Fibroblast of skin of abdomen (primary cell): ENCODE measurements around the gene ARF3.

Source experiments
- DNase-seq: peaks from one replicate; pipeline ENCODE4 v3.0.0-alpha.2; 2013

ARF3 gene

DNA sequence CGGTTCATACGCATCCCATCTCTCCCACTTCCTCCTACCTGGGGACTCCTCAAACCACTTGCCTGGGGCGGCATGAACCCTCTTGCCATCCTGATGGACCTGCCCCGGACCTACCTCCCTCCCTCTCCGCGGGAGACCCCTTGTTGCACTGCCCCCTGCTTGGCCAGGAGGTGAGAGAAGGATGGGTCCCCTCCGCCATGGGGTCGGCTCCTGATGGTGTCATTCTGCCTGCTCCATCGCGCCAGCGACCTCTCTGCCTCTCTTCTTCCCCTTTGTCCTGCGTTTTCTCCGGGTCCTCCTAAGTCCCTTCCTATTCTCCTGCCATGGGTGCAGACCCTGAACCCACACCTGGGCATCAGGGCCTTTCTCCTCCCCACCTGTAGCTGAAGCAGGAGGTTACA lies 24.5 kb upstream of the ARF3 start:
- DNase-seq: no peak

DNA sequence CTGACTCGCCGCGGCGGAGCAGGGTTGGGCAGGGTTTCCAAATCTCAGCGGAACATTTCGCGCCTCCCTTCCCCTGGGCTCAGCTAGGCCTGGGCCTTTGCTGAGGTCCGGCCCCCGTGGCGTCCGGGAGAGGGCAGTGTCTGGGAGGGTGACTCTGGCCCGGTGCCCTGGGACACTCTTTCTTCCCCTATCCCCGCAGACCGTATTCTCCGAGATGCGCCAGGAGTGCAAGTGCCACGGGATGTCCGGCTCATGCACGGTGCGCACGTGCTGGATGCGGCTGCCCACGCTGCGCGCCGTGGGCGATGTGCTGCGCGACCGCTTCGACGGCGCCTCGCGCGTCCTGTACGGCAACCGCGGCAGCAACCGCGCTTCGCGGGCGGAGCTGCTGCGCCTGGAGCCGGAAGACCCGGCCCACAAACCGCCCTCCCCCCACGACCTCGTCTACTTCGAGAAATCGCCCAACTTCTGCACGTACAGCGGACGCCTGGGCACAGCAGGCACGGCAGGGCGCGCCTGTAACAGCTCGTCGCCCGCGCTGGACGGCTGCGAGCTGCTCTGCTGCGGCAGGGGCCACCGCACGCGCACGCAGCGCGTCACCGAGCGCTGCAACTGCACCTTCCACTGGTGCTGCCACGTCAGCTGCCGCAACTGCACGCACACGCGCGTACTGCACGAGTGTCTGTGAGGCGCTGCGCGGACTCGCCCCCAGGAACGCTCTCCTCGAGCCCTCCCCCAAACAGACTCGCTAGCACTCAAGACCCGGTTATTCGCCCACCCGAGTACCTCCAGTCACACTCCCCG lies 23.9 kb upstream of the ARF3 start:
- DNase-seq: no peak

DNA sequence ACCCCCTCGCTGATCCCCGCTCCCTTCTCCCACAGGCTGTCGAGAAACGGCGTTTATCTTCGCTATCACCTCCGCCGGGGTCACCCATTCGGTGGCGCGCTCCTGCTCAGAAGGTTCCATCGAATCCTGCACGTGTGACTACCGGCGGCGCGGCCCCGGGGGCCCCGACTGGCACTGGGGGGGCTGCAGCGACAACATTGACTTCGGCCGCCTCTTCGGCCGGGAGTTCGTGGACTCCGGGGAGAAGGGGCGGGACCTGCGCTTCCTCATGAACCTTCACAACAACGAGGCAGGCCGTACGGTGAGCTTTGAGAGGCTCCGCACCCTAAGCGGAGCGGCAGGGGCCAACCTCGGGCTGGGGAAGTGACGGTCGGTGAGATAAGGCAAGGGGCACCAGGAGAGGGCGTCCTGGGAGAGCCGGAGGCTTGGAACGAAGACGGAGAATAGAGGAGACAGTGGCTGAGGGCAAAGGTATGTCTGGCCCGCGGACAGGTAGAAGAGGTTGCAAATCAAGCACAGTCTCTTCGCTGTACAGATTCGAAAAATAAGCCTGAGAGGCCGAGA lies 23.2 kb upstream of the ARF3 start:
- DNase-seq: no peak

DNA sequence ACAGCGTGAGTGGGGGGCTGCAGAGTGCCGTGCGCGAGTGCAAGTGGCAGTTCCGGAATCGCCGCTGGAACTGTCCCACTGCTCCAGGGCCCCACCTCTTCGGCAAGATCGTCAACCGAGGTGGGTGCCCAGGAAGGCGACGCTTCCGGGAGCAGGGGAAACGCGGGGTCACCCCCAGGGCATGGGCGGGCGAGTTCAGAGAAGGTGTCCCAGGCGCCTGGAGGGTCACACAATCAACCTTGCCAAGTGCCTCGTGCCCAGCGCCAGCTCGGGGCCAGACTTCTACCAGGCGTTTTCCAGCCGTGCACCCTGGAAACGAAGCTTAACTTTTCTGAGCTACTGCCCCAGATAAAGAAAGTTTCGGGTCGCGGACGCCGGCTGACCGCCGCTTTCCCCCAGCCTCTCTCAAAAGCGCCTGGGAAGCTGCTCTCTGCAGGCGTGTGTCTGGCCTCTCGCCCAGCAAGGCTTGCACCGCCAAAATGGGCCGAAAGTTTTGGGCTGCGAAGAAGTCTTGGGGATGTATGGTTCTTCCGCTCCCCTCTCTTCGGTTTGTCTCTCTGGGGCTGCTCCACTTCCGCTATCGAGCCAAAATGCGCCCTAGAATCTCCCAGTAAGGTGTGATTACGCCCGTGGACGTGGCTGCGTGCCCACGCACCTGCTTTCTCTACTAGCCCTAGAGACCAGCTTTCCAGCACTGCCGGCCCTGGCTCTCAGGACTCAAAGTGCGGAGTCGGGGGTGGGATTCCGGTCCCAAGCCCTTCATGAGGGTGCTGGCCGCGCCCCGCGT lies 22.5 kb upstream of the ARF3 start:
- no peak for DNase-seq

DNA sequence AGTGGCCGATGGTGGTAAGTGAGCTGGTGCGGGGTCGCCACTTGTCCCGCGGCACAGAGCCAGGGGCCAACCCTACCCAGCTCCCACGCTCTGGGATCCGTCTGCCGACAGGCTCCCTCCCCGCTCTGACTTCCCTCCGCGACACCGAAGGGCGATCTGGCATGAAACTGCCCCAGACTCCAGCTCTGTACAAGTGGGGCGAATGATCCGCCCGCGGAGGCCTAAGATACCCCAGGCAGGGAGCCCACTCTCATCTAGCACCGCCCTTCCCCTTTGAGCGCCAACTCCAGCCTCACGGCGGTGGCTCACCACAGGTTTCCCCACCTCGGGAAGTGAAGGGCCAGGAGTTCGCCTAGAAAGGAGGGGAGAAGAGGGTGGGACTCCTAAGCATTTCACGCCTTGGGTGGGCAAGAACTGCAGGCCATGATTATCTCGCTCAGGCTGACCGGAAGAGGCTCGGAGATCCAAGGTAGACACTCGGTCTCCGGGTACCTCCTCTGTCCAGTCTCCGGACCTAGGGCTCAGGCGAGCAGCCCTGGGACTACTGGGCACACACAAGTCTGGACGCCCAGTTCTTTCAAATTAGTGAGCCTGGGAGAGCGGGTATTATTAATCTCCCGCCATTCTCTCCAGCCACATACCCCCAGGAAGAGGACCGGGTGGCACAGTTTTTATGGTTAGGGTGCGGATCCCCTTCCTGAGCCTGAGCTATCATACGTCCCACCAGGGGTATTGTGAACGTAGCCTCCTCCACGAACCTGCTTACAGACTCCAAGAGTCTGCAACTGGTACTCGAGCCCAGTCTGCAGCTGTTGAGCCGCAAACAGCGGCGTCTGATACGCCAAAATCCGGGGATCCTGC lies 21.7 kb upstream of the ARF3 start:
- no peak for DNase-seq

DNA sequence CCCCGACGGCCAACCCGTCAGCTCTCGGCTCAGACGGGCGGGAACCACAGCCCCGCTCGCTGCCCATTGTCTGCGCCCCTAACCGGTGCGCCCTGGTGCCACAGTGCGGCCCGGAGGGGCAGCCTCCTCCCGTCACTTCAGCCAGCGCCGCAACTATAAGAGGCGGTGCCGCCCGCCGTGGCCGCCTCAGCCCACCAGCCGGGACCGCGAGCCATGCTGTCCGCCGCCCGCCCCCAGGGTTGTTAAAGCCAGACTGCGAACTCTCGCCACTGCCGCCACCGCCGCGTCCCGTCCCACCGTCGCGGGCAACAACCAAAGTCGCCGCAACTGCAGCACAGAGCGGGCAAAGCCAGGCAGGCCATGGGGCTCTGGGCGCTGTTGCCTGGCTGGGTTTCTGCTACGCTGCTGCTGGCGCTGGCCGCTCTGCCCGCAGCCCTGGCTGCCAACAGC lies 21.0 kb upstream of the ARF3 start, which contains the start of gene WNT1:
TSS of gene WNT1 (plus strand) at position 32 of the 450 bp plus-strand sequence. CDS start at position 361, 329 bp downstream.
- DNase-seq: no peak

DNA sequence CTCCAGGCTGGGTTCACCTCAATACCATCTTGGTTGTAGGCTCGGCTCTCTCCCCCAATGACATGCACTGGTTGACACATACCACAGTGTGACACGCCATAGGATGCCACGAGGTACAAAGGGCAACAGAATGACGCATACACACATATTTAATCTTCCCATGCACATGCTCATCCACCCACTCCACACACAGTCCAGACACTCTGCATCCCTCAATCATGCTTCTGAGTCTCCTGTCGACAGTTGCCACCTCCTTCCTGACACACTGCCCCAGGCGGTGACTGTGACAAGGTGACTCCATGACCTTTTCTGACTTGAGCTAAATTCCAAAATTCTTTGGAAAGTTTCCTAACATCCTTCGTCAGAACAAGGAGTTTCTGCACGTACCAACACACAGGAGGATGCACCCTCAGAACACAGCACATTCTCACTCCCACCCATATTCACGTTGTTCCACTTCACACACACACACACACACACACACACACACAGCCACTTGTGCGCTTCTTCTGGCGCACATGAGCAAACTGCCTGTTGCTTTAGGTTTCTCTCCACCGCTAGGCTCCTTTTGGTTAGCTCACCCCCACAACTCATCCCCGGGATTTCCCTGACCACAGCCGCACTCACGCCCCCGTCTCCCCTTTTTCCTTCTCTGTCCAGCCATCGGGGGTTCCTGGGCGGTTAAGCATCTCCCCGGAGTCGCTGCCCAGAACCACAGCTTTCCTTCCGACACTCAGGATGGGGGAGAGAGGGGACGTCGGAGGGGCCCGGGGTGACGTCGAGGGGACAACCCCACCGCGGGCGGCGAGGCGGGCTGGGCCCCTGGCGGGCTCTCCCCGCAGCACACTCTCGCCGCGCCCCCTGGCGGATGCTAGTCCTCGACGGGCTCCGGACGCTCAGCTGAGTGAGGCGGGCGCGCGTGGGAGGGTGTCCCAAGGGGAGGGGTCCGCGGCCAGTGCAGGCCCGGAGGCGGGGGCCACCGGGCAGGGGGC lies 20.3 kb upstream of the ARF3 start:
- DNase-seq: no peak

DNA sequence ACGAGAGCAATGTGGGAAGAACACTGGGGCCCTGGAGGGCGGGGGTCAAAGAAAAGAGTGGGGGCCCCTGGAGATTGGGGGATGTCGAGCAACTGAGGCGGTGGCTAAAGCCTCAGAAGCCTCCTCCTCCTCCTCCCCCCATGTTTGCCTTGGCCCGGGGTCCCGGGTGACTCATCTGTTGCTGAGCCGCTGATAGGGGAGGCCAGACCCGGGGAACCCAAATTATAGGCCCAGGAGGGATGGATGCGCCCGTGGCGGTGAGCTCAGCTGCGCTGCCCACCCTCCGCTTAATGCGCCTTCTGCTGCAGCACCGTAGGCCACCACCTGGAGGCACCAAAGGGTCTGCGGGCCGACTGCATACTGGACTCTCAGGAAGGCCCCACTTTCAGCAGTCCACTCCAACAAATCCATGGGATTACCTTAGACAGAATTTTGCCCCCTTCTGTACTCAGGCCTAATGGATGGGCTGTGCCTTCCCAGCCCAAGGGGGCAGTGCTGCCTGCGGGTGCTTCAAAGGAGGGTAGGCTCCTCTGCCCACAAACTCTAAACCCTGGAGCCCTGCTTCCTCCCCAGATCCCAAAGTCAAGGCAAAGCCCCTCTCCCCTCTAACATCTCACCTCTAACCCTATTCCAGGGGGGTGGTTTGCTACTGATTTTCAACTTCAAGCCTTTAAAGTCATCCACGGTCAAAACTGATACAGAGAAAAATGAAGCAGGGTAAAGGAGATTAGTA lies 16.8 kb upstream of the ARF3 start:
- peak; percentile 55 for DNase-seq

DNA sequence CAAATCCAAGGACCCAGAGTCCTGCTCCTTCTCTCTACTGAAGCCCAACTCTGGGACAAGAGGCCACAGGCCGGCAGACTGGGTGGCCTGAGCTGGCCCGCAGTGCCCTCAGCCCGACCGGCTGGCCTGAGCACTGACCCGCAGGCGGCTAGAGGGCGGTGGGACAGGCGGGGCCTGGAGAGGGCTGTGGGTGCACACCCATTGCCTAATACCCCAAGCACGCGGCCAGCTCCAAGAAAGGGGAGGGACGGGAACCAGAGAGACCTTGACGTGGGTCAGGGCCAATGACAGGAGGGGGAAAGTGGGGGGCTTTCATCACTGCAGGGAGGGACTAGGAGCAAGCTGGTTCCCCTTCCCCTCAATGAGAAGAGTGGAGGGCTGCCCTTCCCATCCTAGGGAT lies 16.2 kb upstream of the ARF3 start:
- no peak for DNase-seq

DNA sequence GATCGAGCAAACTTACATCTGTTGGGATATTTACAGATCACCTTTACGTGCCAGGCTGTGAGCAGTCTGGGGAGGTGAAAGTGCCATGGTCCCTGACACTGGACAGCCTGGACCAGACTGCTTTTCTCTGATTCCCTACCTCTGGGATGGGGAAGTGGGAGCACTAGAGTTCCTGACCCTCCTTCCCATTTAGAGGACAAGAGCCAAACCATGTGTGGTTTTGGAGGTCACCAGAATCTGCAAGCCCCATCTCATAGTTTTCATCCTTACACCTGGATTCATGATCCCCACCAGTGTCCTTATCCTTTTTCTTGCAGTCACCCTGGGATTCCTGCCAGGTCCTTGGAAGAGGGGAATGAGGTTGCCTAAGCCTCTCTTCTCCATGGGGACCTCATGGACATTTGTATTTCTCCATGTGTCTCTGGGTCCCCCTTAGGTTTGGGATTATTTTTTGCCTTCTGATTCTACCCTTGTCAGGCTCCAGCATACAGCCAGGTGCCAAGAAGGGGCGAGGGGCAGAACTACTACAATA lies 15.7 kb upstream of the ARF3 start:
- no peak for DNase-seq

DNA sequence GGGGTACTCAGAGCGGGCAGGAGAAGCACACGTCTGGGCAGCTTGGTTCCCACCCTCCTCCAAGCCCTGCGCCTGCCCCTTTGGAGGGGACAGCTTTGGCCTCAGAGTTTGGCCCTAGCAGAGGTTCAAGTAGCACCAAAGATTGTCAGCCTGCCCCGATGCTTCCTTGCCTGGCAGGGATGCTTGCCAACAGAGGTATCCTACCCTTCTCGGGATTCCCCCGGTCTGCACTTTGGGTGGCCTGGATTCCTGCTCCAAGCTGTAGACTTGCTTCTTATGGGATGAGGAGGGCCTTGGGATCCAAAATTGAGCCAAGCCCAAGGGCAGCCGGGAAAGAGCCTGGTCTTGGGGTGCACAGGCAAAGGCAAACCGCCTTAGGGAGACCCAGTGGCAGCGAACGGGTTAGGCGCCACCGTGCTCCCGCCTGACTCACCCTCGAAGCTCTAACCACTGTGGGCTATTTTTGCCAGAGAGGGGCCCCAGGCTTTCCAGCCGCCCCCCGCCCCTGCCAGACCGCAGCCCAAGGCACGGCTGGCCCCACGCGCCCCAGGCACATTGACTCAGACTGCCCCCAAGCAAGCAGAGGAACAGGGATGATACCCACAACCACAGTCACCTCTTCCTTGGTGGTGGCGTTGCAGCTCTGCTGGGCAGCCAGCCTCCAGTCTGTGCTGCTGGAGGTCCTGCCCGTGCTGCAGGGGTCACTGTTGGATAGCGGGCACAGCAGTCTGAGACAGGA lies 15.1 kb upstream of the ARF3 start:
- peak; percentile 46 for DNase-seq

DNA sequence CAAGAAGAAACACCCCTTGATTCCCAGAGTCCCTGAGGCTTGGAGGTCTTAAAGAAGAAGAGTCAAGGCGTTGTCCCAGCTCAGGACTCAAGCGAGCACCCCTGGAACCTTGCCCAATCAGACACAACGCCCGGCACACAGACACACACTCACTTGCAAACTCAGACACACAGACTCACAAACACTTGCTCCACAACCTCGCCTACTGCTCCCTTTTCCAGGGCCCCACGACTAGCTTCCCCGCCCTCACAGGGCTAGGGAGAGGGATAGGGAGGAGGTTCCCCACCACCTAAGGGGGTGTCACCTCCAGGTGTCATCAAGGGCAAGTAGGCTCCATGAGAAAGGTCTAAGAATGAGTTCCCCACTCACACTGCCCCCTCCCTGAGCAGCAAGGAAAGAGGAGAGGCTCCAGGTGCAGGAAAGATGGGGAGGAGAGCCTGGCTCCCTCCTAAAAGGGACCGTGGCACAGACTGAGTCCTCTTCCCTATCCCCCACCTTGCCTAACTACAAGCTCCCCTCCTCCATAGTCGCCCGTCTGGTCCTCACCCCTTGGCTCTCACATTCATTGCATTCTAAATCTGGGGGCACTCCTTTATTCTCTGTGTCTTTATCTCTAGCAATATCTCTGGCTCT lies 13.5 kb upstream of the ARF3 start:
- DNase-seq: no peak

DNA sequence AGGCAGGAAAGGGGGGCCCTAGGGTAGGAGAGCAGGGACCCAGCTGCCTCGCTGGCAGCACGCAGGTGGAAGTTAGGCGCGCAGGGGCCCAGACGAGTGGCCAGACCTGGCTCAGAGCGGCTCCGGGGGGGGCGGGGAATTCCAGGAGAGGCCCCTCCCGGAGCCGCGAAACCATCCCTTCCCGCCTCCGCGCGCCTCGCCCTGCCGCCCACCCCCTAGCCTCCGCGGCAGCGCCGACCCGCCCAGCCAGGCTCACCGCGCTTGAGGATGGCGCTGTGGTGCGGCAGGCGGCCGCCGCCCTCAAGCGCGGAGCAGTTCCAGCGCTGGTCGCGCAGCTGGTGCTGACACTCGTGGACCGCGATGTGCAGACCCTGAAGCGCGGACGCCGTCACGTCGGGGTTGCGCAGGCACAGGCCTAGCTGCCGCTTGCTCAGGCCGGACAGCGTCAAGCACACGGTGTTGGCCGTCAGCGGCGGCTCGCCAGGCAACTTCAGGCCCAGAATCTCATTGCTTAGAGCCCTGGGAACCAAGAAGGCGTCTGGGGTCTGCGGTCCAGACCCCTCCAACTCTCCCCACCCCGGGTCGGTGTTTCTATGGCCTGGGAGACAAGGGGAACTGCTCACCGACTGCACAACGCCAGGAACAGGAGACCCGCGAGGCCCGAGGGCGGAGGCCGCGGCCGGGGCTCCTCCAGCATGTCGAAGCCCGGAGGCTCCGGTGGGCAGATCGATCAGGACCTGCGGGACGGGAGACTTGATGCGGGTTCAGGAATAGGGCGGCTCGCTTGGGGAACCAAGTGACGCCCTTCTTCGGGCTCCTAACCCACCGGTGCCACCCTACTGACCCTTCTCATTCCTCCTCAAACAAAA lies 12.8 kb upstream of the ARF3 start:
- no peak for DNase-seq

DNA sequence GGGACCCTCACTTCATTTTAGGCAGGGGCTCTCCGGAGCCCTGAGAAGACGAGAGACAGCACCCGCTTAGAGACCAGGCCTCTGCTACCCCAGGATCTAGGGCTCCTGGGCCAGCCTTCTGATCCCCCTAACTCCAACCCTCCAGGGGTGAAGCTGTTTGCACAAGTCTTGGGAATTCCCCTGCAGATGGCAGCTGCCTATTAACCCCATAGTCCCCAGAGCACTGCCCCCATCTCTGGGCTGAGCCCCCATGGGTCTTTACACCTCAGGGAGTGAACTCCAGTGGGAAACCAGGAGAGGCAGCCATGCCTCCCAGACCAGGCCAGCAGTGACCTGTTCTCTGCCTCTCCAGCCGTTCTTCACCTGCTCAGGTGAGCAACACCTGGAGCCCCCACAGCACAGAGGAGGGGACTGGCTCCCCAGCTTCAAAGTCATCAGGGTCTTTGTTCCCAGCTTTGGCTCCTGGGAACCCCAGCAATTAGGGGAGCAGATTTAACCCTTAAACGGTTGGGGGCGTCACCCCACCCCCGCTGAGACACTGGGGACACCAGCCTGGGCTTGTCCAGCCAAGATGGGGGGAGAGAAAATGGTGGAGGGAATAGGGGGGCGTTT lies 12.0 kb upstream of the ARF3 start:
- no peak for DNase-seq

DNA sequence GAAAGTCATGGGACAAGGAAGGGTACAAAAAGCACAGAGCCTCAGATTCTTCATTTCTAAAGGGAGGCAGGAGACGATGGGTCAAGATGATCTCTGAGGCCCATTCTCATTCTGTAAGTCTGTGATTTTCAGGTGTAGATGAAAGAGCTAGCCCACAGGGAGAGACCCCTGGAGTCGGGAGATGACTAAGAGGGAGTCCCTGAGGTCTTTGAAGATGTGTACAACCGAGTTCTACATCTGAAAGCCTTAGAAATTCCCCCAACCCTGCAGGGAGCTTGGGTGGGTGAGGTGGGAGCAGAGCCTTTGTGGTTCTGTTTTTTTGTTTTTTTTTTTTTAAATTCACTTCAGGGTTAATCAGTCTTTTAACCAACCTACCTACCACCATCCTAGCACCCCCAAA lies 11.2 kb upstream of the ARF3 start:
- DNase-seq: no peak

DNA sequence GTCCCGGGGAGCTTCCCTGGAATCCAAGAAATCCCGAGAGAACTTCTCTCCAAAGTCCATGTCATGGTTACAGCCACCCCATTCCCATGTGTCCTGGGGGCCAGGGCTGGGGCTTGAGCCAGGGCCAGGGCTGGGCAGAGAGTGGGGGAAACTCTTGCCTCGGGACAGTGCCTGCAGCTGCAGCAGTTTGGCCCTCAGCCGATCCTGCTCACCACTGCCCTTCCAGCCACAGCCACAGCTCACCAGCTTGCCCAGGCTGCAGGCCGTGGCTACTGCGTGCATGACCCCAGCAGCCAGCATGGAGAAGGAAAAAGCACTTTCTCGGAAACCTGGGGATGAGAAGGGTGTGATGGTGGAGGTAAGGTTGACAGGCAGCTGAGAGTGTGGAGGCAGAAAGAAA lies 10.7 kb upstream of the ARF3 start:
- no peak for DNase-seq

DNA sequence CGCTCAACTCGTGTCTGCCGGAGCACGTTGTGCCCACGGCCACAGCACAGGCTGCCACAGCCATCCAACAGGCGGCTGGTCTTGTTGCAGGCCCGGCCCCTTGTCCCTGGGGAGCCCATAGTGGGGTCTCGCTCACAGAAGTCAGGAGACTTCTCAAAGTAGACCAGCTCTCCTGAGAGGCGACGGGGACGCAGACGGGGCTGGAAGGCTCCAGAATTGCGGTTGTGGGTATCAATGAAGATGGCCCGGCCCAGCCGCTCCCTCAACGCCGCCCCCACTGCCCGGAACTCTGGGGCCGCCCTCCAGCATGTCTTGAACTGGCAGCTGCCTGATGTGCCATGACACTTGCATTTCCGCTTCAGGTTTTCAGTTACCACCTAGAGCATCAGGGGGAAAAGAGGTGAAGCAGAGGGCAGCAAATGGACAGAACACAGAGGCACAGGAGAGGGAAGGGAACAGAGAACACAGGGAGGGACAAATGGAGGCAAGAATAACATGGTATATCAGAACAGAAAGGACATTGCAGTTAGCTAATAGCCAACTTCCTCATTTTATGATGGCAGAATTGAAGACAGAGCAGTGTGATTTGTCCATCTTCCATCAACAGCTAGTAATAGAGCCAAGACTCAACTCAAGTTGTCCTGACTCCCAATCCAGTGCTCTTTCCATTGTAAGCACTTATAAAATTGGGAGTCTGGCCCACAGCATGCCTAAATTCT lies 9.0 kb upstream of the ARF3 start:
- no peak for DNase-seq
